GM23338 (cell line): Measurements from ENCODE around the gene CYSLTR2.

Experiments
- CREB1 ChIP-seq: fragments of 250-450 bp; sonication (Bioruptor Pico); IDR thresholded peaks from 2 replicates; pipeline ENCODE4 v1.5.0; 2020; ENCODE audit warnings: low read depth, mild to moderate bottlenecking, moderate library complexity
- CTCF ChIP-seq, 2 experiments: fragments of 200-600 bp in 1 of 2; sonication (generic) in 1 of 2; conservative IDR thresholded peaks; 2 replicates each; pipeline versions ENCODE4 v1.5.1 to v1.6.1; 2016 to 2017; ENCODE audit warnings: antibody characterized with exemption in 2 of 2, low read depth in 2 of 2, mild to moderate bottlenecking in 2 of 2, moderate library complexity in 1 of 2
- EZH2 ChIP-seq: fragments of 200-600 bp; sonication (generic); IDR thresholded peaks from one replicate; pipeline ENCODE4 v1.8.0; 2017; ENCODE audit warnings: antibody characterized with exemption, mild to moderate bottlenecking, low read depth; ENCODE audit not compliant: unreplicated experiment
- EZH2phosphoT487 ChIP-seq: fragments of 200-600 bp; sonication (generic); IDR thresholded peaks from one replicate; pipeline ENCODE4 v1.8.1; 2018; ENCODE audit warnings: antibody characterized with exemption; ENCODE audit not compliant: unreplicated experiment
- POLR2AphosphoS5 ChIP-seq: IDR thresholded peaks from 2 replicates; pipeline ENCODE4 v1.6.1; 2016; ENCODE audit warnings: antibody characterized with exemption, low read depth
- STAT1 ChIP-seq: IDR thresholded peaks from one replicate; pipeline ENCODE4 v1.6.1; 2016; ENCODE audit warnings: antibody characterized with exemption; ENCODE audit not compliant: unreplicated experiment
- TF ChIP-seq, protein P1 (sequence below): IDR thresholded peaks from one replicate; pipeline ENCODE4 v1.6.1; 2018; ENCODE audit warnings: antibody characterized with exemption; ENCODE audit not compliant: unreplicated experiment

DNA sequence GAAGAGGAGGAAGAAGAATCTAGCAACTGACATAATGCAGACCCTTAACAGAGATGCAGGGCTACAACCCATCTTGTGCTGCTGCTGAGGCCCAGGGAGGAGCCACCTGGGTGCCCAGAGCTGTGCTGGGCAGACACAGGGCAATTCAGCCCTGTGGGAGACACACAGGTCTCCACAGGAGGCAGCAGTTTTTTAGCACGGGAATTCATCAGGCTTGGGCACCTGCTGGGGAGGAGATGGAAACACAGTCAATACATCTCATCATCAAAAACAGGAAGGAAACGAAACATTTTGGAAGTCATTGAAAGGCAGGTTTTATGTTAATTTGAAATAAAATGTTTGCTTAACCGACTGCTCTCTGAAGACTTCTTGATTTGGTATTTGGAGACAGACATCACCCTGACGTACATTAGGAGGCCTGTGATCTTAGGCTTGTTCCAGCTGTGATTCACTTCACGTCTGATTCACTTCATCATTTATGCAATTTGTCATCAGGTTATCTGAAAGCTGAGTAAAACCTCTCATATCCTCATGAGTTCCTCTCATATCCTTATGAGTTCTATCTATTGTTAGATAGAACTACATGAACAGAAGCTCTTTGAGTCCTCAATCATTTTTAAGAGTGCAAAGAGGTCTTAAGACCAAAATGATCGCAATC, 77.4 kb downstream of the CYSLTR2 start:
- TF ChIP-seq CTCF (conservative IDR thresholded peaks at IDR 0.05; ENCODE audit: low read depth in 2 of 2) (no peak), POLR2AphosphoS5 (no peak), EZH2 (no peak), CREB1 (no peak), EZH2phosphoT487 (no peak), STAT1 (no peak)
- TF ChIP-seq, protein P1, sequence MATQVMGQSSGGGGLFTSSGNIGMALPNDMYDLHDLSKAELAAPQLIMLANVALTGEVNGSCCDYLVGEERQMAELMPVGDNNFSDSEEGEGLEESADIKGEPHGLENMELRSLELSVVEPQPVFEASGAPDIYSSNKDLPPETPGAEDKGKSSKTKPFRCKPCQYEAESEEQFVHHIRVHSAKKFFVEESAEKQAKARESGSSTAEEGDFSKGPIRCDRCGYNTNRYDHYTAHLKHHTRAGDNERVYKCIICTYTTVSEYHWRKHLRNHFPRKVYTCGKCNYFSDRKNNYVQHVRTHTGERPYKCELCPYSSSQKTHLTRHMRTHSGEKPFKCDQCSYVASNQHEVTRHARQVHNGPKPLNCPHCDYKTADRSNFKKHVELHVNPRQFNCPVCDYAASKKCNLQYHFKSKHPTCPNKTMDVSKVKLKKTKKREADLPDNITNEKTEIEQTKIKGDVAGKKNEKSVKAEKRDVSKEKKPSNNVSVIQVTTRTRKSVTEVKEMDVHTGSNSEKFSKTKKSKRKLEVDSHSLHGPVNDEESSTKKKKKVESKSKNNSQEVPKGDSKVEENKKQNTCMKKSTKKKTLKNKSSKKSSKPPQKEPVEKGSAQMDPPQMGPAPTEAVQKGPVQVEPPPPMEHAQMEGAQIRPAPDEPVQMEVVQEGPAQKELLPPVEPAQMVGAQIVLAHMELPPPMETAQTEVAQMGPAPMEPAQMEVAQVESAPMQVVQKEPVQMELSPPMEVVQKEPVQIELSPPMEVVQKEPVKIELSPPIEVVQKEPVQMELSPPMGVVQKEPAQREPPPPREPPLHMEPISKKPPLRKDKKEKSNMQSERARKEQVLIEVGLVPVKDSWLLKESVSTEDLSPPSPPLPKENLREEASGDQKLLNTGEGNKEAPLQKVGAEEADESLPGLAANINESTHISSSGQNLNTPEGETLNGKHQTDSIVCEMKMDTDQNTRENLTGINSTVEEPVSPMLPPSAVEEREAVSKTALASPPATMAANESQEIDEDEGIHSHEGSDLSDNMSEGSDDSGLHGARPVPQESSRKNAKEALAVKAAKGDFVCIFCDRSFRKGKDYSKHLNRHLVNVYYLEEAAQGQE, result no peak
